IMR-90 (cell line): Measurements from ENCODE around the gene NDUFA13. TPM values are rescaled to one million over a fixed set of nuclear protein-coding genes. Genes with fewer than 3 reads are reported as not detected.

Experiments
- ATAC-seq: fragments of 200-7000 bp; cut with Tn5 transposase; 2 replicates; pipeline ENCODE4 v1.9.1; 2020; ENCODE audit warnings: low read depth, mild to moderate bottlenecking, moderate library complexity
- BruUV-seq: library from RNA; stranded (reverse); fragments of 400-500 nt; replicated peaks from 2 replicates; lab custom pipeline; 2021; lab: Mats Ljungman, UMichigan
- CTCF ChIA-PET: fragments of 300-600 bp; formaldehyde crosslinking; extraction: SDS; loops from one replicate; lab custom pipeline; 2021; ENCODE audit warnings: antibody characterized with exemption; lab: Yijun Ruan, JAX
- POLR2A ChIA-PET: fragments of 300-600 bp; sonication (Branson Sonifier 250); formaldehyde crosslinking; loops from one replicate; lab custom pipeline; 2022; ENCODE audit warnings: antibody characterized with exemption; ENCODE audit not compliant: unreplicated experiment; lab: Charles Lee
- DNase-seq: peaks from one replicate; pipeline ENCODE4 v3.0.0; 2013
- H2AFZ ChIP-seq: replicated peaks from 2 replicates; pipeline ENCODE3; 2013; ENCODE audit warnings: low read length, mild to moderate bottlenecking; ENCODE audit not compliant: poor library complexity
- H2AK5ac ChIP-seq: 2 replicates; pipeline ENCODE4 v1.6.1; 2013; ENCODE audit warnings: low read depth, low read length, inconsistent platforms
- H2AK9ac ChIP-seq: replicated peaks from 2 replicates; pipeline ENCODE3; 2013; ENCODE audit warnings: mild to moderate bottlenecking, low read depth, low read length, moderate library complexity; ENCODE audit not compliant: poor library complexity
- H2BK120ac ChIP-seq: 2 replicates; pipeline ENCODE4 v1.6.1; 2013; ENCODE audit warnings: low read depth, low read length, inconsistent platforms
- H2BK15ac ChIP-seq: 3 replicates; pipeline ENCODE4 v1.6.1; 2013; ENCODE audit warnings: low read depth, low read length, inconsistent platforms
- H2BK20ac ChIP-seq: 2 replicates; pipeline ENCODE4 v1.6.1; 2013; ENCODE audit warnings: low read depth, mild to moderate bottlenecking, inconsistent platforms, low read length, moderate library complexity
- H2BK5ac ChIP-seq: 2 replicates; pipeline ENCODE4 v1.6.1; 2013; ENCODE audit warnings: mild to moderate bottlenecking, low read depth, low read length, inconsistent platforms; ENCODE audit not compliant: poor library complexity, severe bottlenecking
- H3K14ac ChIP-seq: replicated peaks from 2 replicates; pipeline ENCODE4 v1.6.1; 2013; ENCODE audit warnings: low read depth, low read length, inconsistent platforms
- H3K18ac ChIP-seq: 2 replicates; pipeline ENCODE4 v1.6.1; 2013; ENCODE audit warnings: low read depth, low read length, control low read depth
- H3K23ac ChIP-seq: 2 replicates; pipeline ENCODE4 v1.6.1; 2013; ENCODE audit warnings: low read depth, low read length, inconsistent platforms
- H3K27ac ChIP-seq: 2 replicates; pipeline ENCODE4 v1.5.1; 2013; ENCODE audit warnings: mild to moderate bottlenecking, control low read depth, low read length; ENCODE audit not compliant: insufficient read depth
- H3K27me3 ChIP-seq: 2 replicates; pipeline ENCODE4 v1.6.1; 2013; ENCODE audit warnings: low read length; ENCODE audit not compliant: control insufficient read depth, insufficient read depth
- H3K36me3 ChIP-seq: 2 replicates; pipeline ENCODE4 v1.6.1; 2013; ENCODE audit warnings: low read length, mixed read lengths; ENCODE audit not compliant: control insufficient read depth, insufficient read depth
- H3K4ac ChIP-seq: 2 replicates; pipeline ENCODE4 v1.6.1; 2013; ENCODE audit warnings: low read depth, low read length, inconsistent platforms
- H3K4me1 ChIP-seq: 2 replicates; pipeline ENCODE4 v1.6.1; 2013; ENCODE audit warnings: low read length, mixed read lengths; ENCODE audit not compliant: control insufficient read depth, insufficient read depth
- H3K4me2 ChIP-seq: 2 replicates; pipeline ENCODE4 v1.6.1; 2013; ENCODE audit warnings: low read depth, mild to moderate bottlenecking, control low read depth, low read length, moderate library complexity
- H3K4me3 ChIP-seq: 2 replicates; pipeline ENCODE4 v1.5.1; 2013; ENCODE audit warnings: low read depth, mild to moderate bottlenecking, control low read depth, low read length, moderate library complexity; ENCODE audit not compliant: insufficient read depth
- H3K56ac ChIP-seq: 2 replicates; pipeline ENCODE4 v1.6.1; 2013; ENCODE audit warnings: low read length, inconsistent platforms; ENCODE audit not compliant: insufficient read depth; ENCODE audit errors: extremely low read depth
- H3K79me1 ChIP-seq, 2 experiments: 2 replicates each; pipeline ENCODE4 v1.6.1; 2013; ENCODE audit warnings: low read length in 2 of 2, inconsistent platforms in 1 of 2, low read depth in 1 of 2
- H3K9ac ChIP-seq: 2 replicates; pipeline ENCODE4 v1.6.1; 2013; ENCODE audit warnings: low read depth, low read length, control low read depth
- H3K9me1 ChIP-seq: 2 replicates; pipeline ENCODE4 v1.6.1; 2013; ENCODE audit warnings: low read length, inconsistent platforms; ENCODE audit not compliant: insufficient read depth
- H3K9me3 ChIP-seq: 2 replicates; pipeline ENCODE4 v1.6.1; 2013; ENCODE audit warnings: low read length; ENCODE audit not compliant: control insufficient read depth, insufficient read depth
- H4K20me1 ChIP-seq: 2 replicates; pipeline ENCODE4 v1.6.1; 2013; ENCODE audit warnings: low read length, inconsistent platforms; ENCODE audit not compliant: insufficient read depth
- H4K5ac ChIP-seq: 2 replicates; pipeline ENCODE4 v1.6.1; 2013; ENCODE audit warnings: mild to moderate bottlenecking, low read depth, low read length, control low read depth
- H4K8ac ChIP-seq, 2 experiments: 2 replicates each; pipeline ENCODE4 v1.6.1; 2013; ENCODE audit warnings: low read depth in 2 of 2, low read length in 2 of 2, control low read depth in 1 of 2, inconsistent platforms in 1 of 2
- H4K91ac ChIP-seq: 2 replicates; pipeline ENCODE4 v1.6.1; 2013; ENCODE audit warnings: low read depth, low read length, inconsistent platforms; ENCODE audit not compliant: insufficient read depth
- BHLHE40 ChIP-seq: fragments of 150-350 bp; IDR thresholded peaks from 2 replicates; pipeline ENCODE4 v1.6.1; 2016; ENCODE audit warnings: mild to moderate bottlenecking, low read depth, low read length
- CEBPB ChIP-seq: IDR thresholded peaks from 2 replicates; pipeline ENCODE4 v1.6.1; 2012; ENCODE audit warnings: low read depth, low read length, improper control_type of control experiment
- CHD1 ChIP-seq: IDR thresholded peaks from 2 replicates; pipeline ENCODE4 v1.6.1; 2012; ENCODE audit warnings: low read depth, low read length, improper control_type of control experiment
- CTCF ChIP-seq: conservative IDR thresholded peaks from 2 replicates; pipeline ENCODE4 v1.5.1; 2012; ENCODE audit warnings: mild to moderate bottlenecking, low read depth, low read length, improper control_type of control experiment
- ELK1 ChIP-seq: fragments of 150-350 bp; IDR thresholded peaks from 2 replicates; pipeline ENCODE4 v1.6.1; 2016; ENCODE audit warnings: low read depth, mild to moderate bottlenecking, low read length, moderate library complexity, borderline replicate concordance
- FOS ChIP-seq: fragments of 150-350 bp; IDR thresholded peaks from 2 replicates; pipeline ENCODE4 v1.6.1; 2016; ENCODE audit warnings: low read depth, low read length
- MAFK ChIP-seq: IDR thresholded peaks from 2 replicates; pipeline ENCODE4 v1.6.1; 2012; ENCODE audit warnings: low read depth, low read length, improper control_type of control experiment
- MAZ ChIP-seq: IDR thresholded peaks from 2 replicates; pipeline ENCODE4 v1.6.1; 2012; ENCODE audit warnings: low read depth, mild to moderate bottlenecking, low read length, improper control_type of control experiment, moderate library complexity, borderline replicate concordance
- MXI1 ChIP-seq: IDR thresholded peaks from 2 replicates; pipeline ENCODE4 v1.6.1; 2012; ENCODE audit warnings: low read depth, mild to moderate bottlenecking, low read length, moderate library complexity, borderline replicate concordance
- NFE2L2 ChIP-seq: fragments of 150-350 bp; IDR thresholded peaks from 2 replicates; pipeline ENCODE4 v1.6.1; 2016; ENCODE audit warnings: low read depth, mild to moderate bottlenecking, low read length
- POLR2A ChIP-seq: IDR thresholded peaks from 2 replicates; pipeline ENCODE4 v1.6.1; 2012; ENCODE audit warnings: mild to moderate bottlenecking, low read depth, low read length
- RAD21 ChIP-seq: IDR thresholded peaks from 2 replicates; pipeline ENCODE4 v1.6.1; 2012; ENCODE audit warnings: low read length, improper control_type of control experiment
- RCOR1 ChIP-seq: IDR thresholded peaks from 2 replicates; pipeline ENCODE4 v1.6.1; 2012; ENCODE audit warnings: mild to moderate bottlenecking, low read length, improper control_type of control experiment; ENCODE audit not compliant: insufficient replicate concordance
- RFX5 ChIP-seq: IDR thresholded peaks from 2 replicates; pipeline ENCODE4 v1.8.0; 2012; ENCODE audit warnings: low read depth, mild to moderate bottlenecking, low read length, moderate library complexity
- SMC3 ChIP-seq: fragments of 150-350 bp; IDR thresholded peaks from 2 replicates; pipeline ENCODE4 v1.6.1; 2016; ENCODE audit warnings: low read depth, mild to moderate bottlenecking, antibody characterized with exemption, low read length, moderate library complexity
- USF2 ChIP-seq: fragments of 150-350 bp; IDR thresholded peaks from 2 replicates; pipeline ENCODE4 v1.6.1; 2017; ENCODE audit warnings: mild to moderate bottlenecking, antibody characterized with exemption, low read length, low read depth
- WGBS, 2 experiments: methylation state at CpG; one replicate each; pipeline versions ENCODE4 v1.1.5 to v1.1.7; 2013; ENCODE audit warnings: missing lambda C conversion rate in 2 of 2; ENCODE audit not compliant: insufficient read length in 1 of 2; ENCODE audit errors: extremely low coverage in 2 of 2; 5-methylcytosine and 5-hydroxymethylcytosine counted together
- dilution Hi-C: fragments of 300-500 bp; cut with HindIII; formaldehyde crosslinking; loops from one replicate; pipeline ENCODE4 v1.14.3; 2018; ENCODE audit warnings: low sequenced_read_pairs; ENCODE audit not compliant: unreplicated experiment
- in situ Hi-C: fragments of 300-500 bp; cut with MboI; formaldehyde crosslinking; loops from 3 replicates; pipeline ENCODE4 v1.14.3; 2019; ENCODE audit warnings: low sequenced_read_pairs, inconsistent platforms, mixed read lengths
- intact Hi-C: fragments of 100-400 bp; cut with micrococcal nuclease; formaldehyde crosslinking; loops from 2 replicates; pipeline ENCODE4 v1.10.0; 2022
- polyA plus RNA-seq, 3 experiments: library from polyadenylated mRNA; depleted of rRNA; stranded (reverse); fragments of >200 nt; gene quantifications; 2 replicates each; pipeline ENCODE4 v1.2.3, GENCODE V29; 2012; ENCODE audit warnings: low replicate concordance in 1 of 3
- total RNA-seq: library from RNA; depleted of rRNA; stranded (reverse); fragments of >200 nt; gene quantifications from 2 replicates; pipeline ENCODE4 v1.2.3, GENCODE V29; 2012

The NDUFA13 gene
- total and polyA plus RNA-seq, 2 of the 4 experiments (the other 2 are of a cell fraction) = 30.6 to 667 TPM

- Histone ChIP-seq H4K8ac (no peak overlapping the region), H3K14ac (no peak overlapping the region), H2AFZ (peak overlapping the region; percentile 4), H4K20me1 (no peaks in the 10 kb centered on the region; the same call in 1 of the 2 replicates), H2AK9ac (peak overlapping the region; percentile 63), H3K9me3 (no peaks in the 10 kb centered on the region), H2BK15ac (no peak overlapping the region), H2BK20ac (no peak overlapping the region), H3K4ac (no peak overlapping the region; the same call in 1 of the 2 replicates), H2BK5ac (no peak overlapping the region), H3K27ac (no peak overlapping the region), H3K79me1 (no peaks in the 10 kb centered on the region), H3K9me1 (no peaks in the 10 kb centered on the region), H2BK120ac (no peak overlapping the region), H3K23ac (no peak overlapping the region), H3K18ac (no peak overlapping the region), H4K5ac (no peak overlapping the region), H3K56ac (no peak overlapping the region), H2AK5ac (no peak overlapping the region), H3K4me1 (no peaks in the 10 kb centered on the region), H3K4me3 (no peak overlapping the region), H3K36me3 (no peaks in the 10 kb centered on the region), H3K4me2 (no peak overlapping the region), H4K91ac (no peak overlapping the region), H3K27me3 (peaks cover 12% of the 10 kb centered on the region; the same call in 1 of the 2 replicates), H3K9ac (no peak overlapping the region)
- intact Hi-C loops = loop anchor here (5.0 kb wide), 1 partner anchor 90 kb away; the partner anchor contains the start of gene GMIP
- DNase-seq (peak; percentile 15), ATAC-seq (no peak)
- WGBS, 2 experiments = 70% methylated on average over 13 of the region's 14 CpGs; no CpG with 5 or more reads in 1 of the 2 experiments
- ChIA-PET POLR2A (no interaction called here), CTCF (interaction anchor here (1.0 to 2.2 kb wide), 2 partner anchors 19 to 22 kb away, joined by 3 to 6 read pairs; no protein-coding TSS in a partner anchor)
- dilution Hi-C loops = no loop called here
- no peak for TF ChIP-seq CEBPB
- TF ChIP-seq SMC3 = no peak
- no peak for TF ChIP-seq RFX5
- no peak for TF ChIP-seq CTCF
- no peak for TF ChIP-seq FOS
- no peak for TF ChIP-seq RAD21
- TF ChIP-seq BHLHE40 = no peak
- TF ChIP-seq POLR2A = no peak
- TF ChIP-seq USF2 = no peak
- TF ChIP-seq MAFK = no peak
- no peak for TF ChIP-seq RCOR1
- no peak for TF ChIP-seq NFE2L2
- TF ChIP-seq MAZ = no peak
- no peak for TF ChIP-seq ELK1
- TF ChIP-seq CHD1 = no peak
- no peak for TF ChIP-seq MXI1
- BruUV-seq = no TSS peak
- in situ Hi-C loops = no loop called here
Observed at GRCh38 chr19:19551853-19552192, 35.8 kb downstream of the NDUFA13 start.
